ENCODE measurements around the gene GAB3.
"Not testable (repeated sequence)": the region's sequence is repeated elsewhere in the genome, so short reads cannot be mapped to it uniquely, and the experiment has no call there.

The GAB3 gene

DNA sequence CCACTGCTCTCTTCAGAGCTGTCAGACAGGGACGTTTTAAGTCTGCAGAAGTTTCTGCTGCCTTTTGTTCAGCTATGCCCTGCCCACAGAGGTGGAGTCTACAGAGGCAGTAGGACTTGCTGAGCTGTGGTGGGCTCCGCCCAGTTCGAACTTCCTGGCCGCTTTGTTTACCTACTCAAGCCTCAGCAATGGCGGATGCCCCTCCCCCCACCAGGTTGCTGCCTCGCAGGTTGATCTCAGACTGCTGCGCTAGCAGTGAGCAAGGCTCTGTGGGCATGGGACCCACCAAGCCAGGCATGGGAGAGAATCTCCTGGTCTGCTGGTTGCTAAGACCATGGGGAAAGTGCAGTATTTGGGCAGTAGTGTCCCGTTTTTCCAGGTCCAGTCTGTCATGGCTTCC is 80.0 kb downstream of the GAB3 start:
- H3K4me1 ChIP-seq (ENCODE audit: low read length); H3K27ac ChIP-seq (ENCODE audit: low read length); H3K4me2 ChIP-seq (ENCODE audit: low read length); H4K20me1 ChIP-seq (ENCODE audit: insufficient read depth, low read length); H3K9ac ChIP-seq (ENCODE audit: low read length); H3K27me3 ChIP-seq (ENCODE audit: low read depth, low read length); H2AFZ ChIP-seq (ENCODE audit: low read depth, low read length); H3K36me3 ChIP-seq (replicated peaks; ENCODE audit: low read depth, low read length); H3K9me3 ChIP-seq (ENCODE audit: insufficient read depth, low read length); H3K4me3 ChIP-seq (ENCODE audit: low read length); H3K79me2 ChIP-seq (ENCODE audit: low read length): not testable (repeated sequence)

DNA sequence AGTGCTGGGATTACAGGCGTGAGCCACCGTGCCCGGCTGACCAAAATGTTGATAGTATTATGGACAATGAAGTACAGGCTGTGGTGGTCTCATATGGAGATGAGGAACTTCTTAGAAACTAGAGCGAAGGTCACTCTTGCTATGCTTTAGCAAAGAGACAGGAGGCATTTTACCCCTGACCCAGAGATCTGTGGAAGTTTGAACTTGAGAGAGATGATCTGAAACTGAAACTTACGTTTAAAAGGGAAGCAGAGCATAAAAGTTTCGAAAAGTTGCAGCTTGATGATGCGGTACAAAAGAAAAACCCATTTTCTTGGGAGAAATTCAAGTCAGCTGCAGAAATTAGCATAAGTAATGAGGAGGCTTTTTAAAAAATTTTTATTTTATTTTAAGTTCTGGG is 89.0 kb downstream of the GAB3 start:
- H3K27ac ChIP-seq (ENCODE audit: low read length): no peak overlapping the region
- H3K4me1 ChIP-seq (ENCODE audit: low read length): peaks cover 16% of the 10 kb centered on the region
- no peak overlapping the region for H3K9ac ChIP-seq (ENCODE audit: low read length)
- TF ChIP-seq, protein P1, sequence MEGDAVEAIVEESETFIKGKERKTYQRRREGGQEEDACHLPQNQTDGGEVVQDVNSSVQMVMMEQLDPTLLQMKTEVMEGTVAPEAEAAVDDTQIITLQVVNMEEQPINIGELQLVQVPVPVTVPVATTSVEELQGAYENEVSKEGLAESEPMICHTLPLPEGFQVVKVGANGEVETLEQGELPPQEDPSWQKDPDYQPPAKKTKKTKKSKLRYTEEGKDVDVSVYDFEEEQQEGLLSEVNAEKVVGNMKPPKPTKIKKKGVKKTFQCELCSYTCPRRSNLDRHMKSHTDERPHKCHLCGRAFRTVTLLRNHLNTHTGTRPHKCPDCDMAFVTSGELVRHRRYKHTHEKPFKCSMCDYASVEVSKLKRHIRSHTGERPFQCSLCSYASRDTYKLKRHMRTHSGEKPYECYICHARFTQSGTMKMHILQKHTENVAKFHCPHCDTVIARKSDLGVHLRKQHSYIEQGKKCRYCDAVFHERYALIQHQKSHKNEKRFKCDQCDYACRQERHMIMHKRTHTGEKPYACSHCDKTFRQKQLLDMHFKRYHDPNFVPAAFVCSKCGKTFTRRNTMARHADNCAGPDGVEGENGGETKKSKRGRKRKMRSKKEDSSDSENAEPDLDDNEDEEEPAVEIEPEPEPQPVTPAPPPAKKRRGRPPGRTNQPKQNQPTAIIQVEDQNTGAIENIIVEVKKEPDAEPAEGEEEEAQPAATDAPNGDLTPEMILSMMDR (IDR thresholded peaks at IDR 0.05; ENCODE audit: low read depth, low read length): no peak
- no peak for TF ChIP-seq EZH2phosphoT487 (IDR thresholded peaks at IDR 0.05; ENCODE audit: low read depth)
- peak overlapping the region; percentile 13; the same call in 1 of the 2 replicates for H3K4me2 ChIP-seq (ENCODE audit: low read length)
- no peaks in the 10 kb centered on the region for H3K79me2 ChIP-seq (ENCODE audit: low read length)
- H3K36me3 ChIP-seq (replicated peaks; ENCODE audit: low read depth, low read length): no peaks in the 10 kb centered on the region
- H4K20me1 ChIP-seq (ENCODE audit: insufficient read depth, low read length): no peaks in the 10 kb centered on the region
- no peak overlapping the region for H3K4me3 ChIP-seq (ENCODE audit: low read length)
- no peak overlapping the region for H2AFZ ChIP-seq (ENCODE audit: low read depth, low read length)
- H3K27me3 ChIP-seq (ENCODE audit: low read depth, low read length): no peaks in the 10 kb centered on the region
- H3K9me3 ChIP-seq (ENCODE audit: insufficient read depth, low read length): no peaks in the 10 kb centered on the region

DNA sequence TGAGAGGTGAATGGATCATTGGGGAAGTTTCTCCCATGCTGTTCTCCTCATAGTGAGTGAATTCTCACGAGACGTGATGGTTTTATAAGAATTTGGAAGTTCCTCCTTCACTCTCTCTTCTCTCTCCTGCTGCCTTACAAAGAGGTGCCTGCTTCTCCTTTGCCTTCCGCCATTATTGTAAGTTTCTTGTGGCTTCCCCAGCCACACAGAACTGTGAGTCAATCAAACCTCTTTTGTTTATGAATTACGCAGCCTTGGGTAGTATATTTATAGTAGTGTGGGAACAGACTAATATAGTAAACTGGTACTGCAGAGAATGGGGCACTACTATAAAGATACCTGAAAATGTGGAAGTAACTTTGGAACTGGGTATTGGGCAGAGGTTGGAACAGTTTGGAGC is 89.7 kb downstream of the GAB3 start:
- no peaks in the 10 kb centered on the region for H3K27me3 ChIP-seq (ENCODE audit: low read depth, low read length)
- no peak overlapping the region for H3K27ac ChIP-seq (ENCODE audit: low read length)
- no peaks in the 10 kb centered on the region for H4K20me1 ChIP-seq (ENCODE audit: insufficient read depth, low read length)
- no peaks in the 10 kb centered on the region for H3K79me2 ChIP-seq (ENCODE audit: low read length)
- no peaks in the 10 kb centered on the region for H3K9me3 ChIP-seq (ENCODE audit: insufficient read depth, low read length)
- H3K36me3 ChIP-seq (replicated peaks; ENCODE audit: low read depth, low read length): no peaks in the 10 kb centered on the region
- no peak overlapping the region for H3K9ac ChIP-seq (ENCODE audit: low read length)
- no peak overlapping the region for H3K4me3 ChIP-seq (ENCODE audit: low read length)
- H2AFZ ChIP-seq (ENCODE audit: low read depth, low read length): no peak overlapping the region
- no peak overlapping the region for H3K4me2 ChIP-seq (ENCODE audit: low read length)
- TF ChIP-seq EZH2phosphoT487 (IDR thresholded peaks at IDR 0.05; ENCODE audit: low read depth): no peak
- TF ChIP-seq, protein P1 (IDR thresholded peaks at IDR 0.05; ENCODE audit: low read depth, low read length): no peak
- H3K4me1 ChIP-seq (ENCODE audit: low read length): peaks cover 16% of the 10 kb centered on the region

DNA sequence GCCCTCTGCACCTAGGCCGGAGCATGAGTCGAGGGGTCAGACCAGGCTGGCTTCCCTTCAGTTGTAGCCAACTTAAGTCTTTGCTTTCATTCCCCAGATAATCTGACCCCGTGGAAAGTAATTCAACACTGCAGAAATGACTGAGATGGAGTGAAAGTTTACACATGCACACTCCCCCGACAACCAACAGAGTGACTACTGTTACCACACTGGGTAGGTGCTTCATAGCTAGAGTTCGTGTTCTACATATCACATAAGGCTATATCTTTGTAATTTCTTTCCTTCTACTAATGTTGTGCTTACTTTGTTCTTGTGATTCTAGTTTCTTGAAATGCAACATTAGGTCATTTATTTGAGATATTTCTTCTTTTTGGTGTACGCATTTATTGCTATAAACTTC is 90.3 kb downstream of the GAB3 start:
- H2AFZ ChIP-seq (ENCODE audit: low read depth, low read length): no peak overlapping the region
- H3K9ac ChIP-seq (ENCODE audit: low read length): no peak overlapping the region
- no peaks in the 10 kb centered on the region for H3K27me3 ChIP-seq (ENCODE audit: low read depth, low read length)
- H3K79me2 ChIP-seq (ENCODE audit: low read length): no peaks in the 10 kb centered on the region
- H3K27ac ChIP-seq (ENCODE audit: low read length): no peak overlapping the region
- H3K36me3 ChIP-seq (replicated peaks; ENCODE audit: low read depth, low read length): no peaks in the 10 kb centered on the region
- no peaks in the 10 kb centered on the region for H3K9me3 ChIP-seq (ENCODE audit: insufficient read depth, low read length)
- TF ChIP-seq, protein P1 (IDR thresholded peaks at IDR 0.05; ENCODE audit: low read depth, low read length): no peak
- TF ChIP-seq EZH2phosphoT487 (IDR thresholded peaks at IDR 0.05; ENCODE audit: low read depth): no peak
- H4K20me1 ChIP-seq (ENCODE audit: insufficient read depth, low read length): no peaks in the 10 kb centered on the region
- no peak overlapping the region for H3K4me3 ChIP-seq (ENCODE audit: low read length)
- peaks cover 16% of the 10 kb centered on the region for H3K4me1 ChIP-seq (ENCODE audit: low read length)
- H3K4me2 ChIP-seq (ENCODE audit: low read length): no peak overlapping the region

DNA sequence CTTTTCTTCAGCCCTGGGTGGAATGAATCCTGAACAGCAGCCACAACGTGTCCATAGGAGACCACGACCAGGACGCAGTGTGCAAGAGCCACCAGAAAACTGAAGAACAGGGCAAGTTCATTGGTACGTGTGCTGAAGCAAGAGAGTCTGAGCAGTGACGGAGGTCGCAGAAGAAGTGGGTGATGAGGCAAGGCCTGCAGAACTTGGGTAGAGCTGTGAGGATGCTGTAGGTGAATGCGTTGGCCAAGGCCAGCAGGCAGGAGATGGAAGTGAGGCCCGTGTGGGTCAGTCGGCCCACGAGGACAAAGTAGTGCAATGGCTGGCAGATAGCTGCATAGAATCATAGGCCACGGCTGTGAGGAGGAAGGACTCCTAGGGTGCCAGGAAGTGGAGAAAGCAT is 91.9 kb downstream of the GAB3 start:
- Histone ChIP-seq H3K9ac (ENCODE audit: low read length) (no peak overlapping the region), H3K27me3 (ENCODE audit: low read depth, low read length) (no peaks in the 10 kb centered on the region), H3K4me3 (ENCODE audit: low read length) (no peak overlapping the region), H2AFZ (ENCODE audit: low read depth, low read length) (no peak overlapping the region), H4K20me1 (ENCODE audit: insufficient read depth, low read length) (no peaks in the 10 kb centered on the region), H3K79me2 (ENCODE audit: low read length) (no peaks in the 10 kb centered on the region), H3K36me3 (replicated peaks; ENCODE audit: low read depth, low read length) (no peaks in the 10 kb centered on the region), H3K27ac (ENCODE audit: low read length) (no peak overlapping the region), H3K4me1 (ENCODE audit: low read length) (peaks cover 16% of the 10 kb centered on the region), H3K4me2 (ENCODE audit: low read length) (no peak overlapping the region), H3K9me3 (ENCODE audit: insufficient read depth, low read length) (no peaks in the 10 kb centered on the region)
- TF ChIP-seq EZH2phosphoT487 (IDR thresholded peaks at IDR 0.05; ENCODE audit: low read depth): no peak
- TF ChIP-seq, protein P1 (IDR thresholded peaks at IDR 0.05; ENCODE audit: low read depth, low read length): no peak

Data from OCI-LY3 (cell line).